Measurements from ENCODE around the gene TICRR. TPM values are rescaled to one million over a fixed set of nuclear protein-coding genes. Genes with fewer than 3 reads are reported as not detected.

The TICRR gene
- total RNA-seq, 4 donors from 2014 or later, result not detected

DNA sequence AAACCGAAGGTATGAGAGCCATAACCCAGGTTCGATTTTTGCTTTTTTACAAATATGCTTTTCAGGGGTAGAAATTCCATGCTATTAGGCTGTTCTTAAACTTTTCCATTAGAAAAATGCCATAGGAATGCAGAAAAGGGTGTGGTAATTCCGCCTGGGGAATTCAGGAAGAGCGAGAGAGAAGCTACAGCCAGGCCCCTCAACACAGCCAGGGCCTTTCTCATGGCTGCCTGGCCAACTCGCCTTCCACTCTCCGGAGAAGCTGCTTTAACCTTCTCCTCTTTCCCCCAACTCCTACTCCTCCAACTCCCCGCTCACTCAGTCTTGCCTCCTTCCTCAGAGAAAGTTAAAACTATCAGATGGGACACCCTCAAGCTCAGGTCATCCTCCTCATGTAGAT is 9.1 kb upstream of the TICRR start:
- in situ Hi-C loops (cut with MboI; ENCODE audit: low sequenced_read_pairs in 4 of 4), result no loop called here
- no peak for DNase-seq
- Histone ChIP-seq H3K4me3 (no peak overlapping the region), H3K27ac (no peak overlapping the region), H3K27me3 (no peaks in the 10 kb centered on the region), H3K9me3 (no peaks in the 10 kb centered on the region), H3K4me1 (no peaks in the 10 kb centered on the region), H3K36me3 (no peaks in the 10 kb centered on the region)
- intact Hi-C loops (cut with DNase I; ENCODE audit: low total_unique reads), result no loop called here
- ATAC-seq, result no peak
- TF ChIP-seq, protein P1, sequence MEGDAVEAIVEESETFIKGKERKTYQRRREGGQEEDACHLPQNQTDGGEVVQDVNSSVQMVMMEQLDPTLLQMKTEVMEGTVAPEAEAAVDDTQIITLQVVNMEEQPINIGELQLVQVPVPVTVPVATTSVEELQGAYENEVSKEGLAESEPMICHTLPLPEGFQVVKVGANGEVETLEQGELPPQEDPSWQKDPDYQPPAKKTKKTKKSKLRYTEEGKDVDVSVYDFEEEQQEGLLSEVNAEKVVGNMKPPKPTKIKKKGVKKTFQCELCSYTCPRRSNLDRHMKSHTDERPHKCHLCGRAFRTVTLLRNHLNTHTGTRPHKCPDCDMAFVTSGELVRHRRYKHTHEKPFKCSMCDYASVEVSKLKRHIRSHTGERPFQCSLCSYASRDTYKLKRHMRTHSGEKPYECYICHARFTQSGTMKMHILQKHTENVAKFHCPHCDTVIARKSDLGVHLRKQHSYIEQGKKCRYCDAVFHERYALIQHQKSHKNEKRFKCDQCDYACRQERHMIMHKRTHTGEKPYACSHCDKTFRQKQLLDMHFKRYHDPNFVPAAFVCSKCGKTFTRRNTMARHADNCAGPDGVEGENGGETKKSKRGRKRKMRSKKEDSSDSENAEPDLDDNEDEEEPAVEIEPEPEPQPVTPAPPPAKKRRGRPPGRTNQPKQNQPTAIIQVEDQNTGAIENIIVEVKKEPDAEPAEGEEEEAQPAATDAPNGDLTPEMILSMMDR (IDR thresholded peaks at IDR 0.05 in 4 of 5, conservative IDR thresholded peaks at IDR 0.05 in 1 of 5), result no peak
- no peak for TF ChIP-seq POLR2A (IDR thresholded peaks at IDR 0.05)

DNA sequence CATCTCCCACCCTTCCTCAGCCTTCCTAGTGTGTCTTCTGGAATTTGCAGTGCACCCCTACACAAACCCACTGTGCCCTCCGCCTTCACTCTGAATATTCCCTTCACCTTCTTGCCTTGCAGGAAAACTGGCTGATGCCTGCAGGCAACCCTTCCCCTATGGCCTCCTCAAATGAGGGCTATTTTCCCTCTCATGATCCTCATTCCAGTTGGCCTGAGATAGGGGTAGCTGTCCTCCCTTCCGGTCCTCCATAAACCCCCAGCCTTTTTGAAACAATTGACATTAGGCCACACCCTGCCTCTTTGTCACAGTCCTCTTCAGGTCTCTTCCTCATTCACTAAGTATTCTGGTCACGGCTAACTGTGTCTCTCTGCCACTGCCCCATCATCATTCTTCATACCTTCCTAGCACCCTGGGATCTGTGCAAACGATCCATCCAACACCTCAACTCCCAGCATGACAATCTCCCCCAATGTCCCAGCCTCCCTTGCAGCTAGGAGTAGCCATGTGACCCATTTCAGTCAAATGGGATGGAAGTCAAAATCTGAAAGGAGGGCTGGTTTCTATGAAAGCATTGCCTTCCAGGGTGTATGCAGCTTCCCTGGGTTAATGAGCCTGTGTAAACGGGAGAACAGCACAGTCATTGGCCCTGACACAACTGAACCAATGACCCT is 8.5 kb upstream of the TICRR start:
- intact Hi-C loops (cut with DNase I; ENCODE audit: low total_unique reads) (no loop called here), in situ Hi-C loops (cut with MboI; ENCODE audit: low sequenced_read_pairs in 4 of 4) (no loop called here)
- Histone ChIP-seq H3K4me3 (no peak overlapping the region), H3K9me3 (no peaks in the 10 kb centered on the region), H3K27me3 (no peaks in the 10 kb centered on the region), H3K4me1 (no peaks in the 10 kb centered on the region), H3K27ac (no peak overlapping the region), H3K36me3 (no peaks in the 10 kb centered on the region)
- no peak for DNase-seq
- no peak for ATAC-seq
- TF ChIP-seq, protein P1 (IDR thresholded peaks at IDR 0.05 in 4 of 5, conservative IDR thresholded peaks at IDR 0.05 in 1 of 5), result no peak
- no peak for TF ChIP-seq POLR2A (IDR thresholded peaks at IDR 0.05)

- TF ChIP-seq POLR2A (IDR thresholded peaks at IDR 0.05), result no peak
- TF ChIP-seq, protein P1 (IDR thresholded peaks at IDR 0.05 in 4 of 5, conservative IDR thresholded peaks at IDR 0.05 in 1 of 5), result no peak
- intact Hi-C loops (cut with DNase I; ENCODE audit: low total_unique reads) (no loop called here), in situ Hi-C loops (cut with MboI; ENCODE audit: low sequenced_read_pairs in 4 of 4) (no loop called here)
- Histone ChIP-seq H3K27me3 (no peaks in the 10 kb centered on the region), H3K36me3 (no peaks in the 10 kb centered on the region), H3K4me1 (no peaks in the 10 kb centered on the region), H3K9me3 (no peaks in the 10 kb centered on the region), H3K27ac (no peak overlapping the region), H3K4me3 (no peak overlapping the region)
- ATAC-seq (no peak), DNase-seq (no peak)
Observed at GRCh38 chr15:89569090-89569745, 6.1 kb upstream of the TICRR start.

DNA sequence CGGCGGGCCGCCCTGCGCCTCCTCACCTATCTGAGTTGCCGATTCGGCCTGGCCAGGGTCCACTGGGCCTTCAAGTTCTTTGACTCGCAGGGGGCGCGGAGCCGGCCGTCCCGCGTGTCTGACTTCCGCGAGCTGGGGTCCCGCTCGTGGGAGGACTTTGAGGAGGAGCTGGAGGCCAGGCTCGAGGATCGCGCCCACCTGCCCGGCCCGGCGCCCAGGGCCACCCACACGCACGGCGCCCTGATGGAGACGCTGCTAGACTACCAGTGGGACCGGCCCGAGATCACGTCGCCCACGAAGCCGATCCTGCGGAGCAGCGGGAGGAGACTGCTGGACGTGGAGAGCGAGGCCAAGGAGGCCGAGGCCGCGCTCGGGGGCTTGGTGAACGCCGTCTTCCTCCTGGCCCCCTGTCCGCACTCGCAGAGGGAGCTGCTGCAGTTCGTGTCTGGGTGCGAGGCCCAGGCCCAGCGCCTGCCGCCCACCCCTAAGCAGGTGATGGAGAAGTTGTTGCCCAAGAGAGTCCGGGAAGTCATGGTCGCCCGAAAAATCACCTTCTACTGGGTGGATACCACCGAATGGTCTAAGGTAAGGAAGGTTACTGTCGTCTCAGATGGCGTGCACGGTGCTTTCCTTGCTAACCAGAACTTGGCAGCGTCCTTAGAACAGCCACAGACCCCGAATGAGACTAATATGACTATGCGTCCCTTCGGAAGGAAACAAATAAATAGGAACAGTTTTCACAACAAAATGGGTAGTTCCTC is 567 bp downstream of the TICRR start:
- Histone ChIP-seq H3K4me3 (peak overlapping the region; percentile 64 to 75 (median 68)), H3K36me3 (no peaks in the 10 kb centered on the region), H3K27ac (no peak overlapping the region), H3K4me1 (peaks cover 6 to 8% of the 10 kb centered on the region in 2 donors), H3K9me3 (no peaks in the 10 kb centered on the region), H3K27me3 (no peaks in the 10 kb centered on the region)
- in situ Hi-C loops (cut with MboI; ENCODE audit: low sequenced_read_pairs in 4 of 4), result no loop called here
- TF ChIP-seq, protein P1 (IDR thresholded peaks at IDR 0.05 in 4 of 5, conservative IDR thresholded peaks at IDR 0.05 in 1 of 5), result no peak
- no peak for TF ChIP-seq POLR2A (IDR thresholded peaks at IDR 0.05)
- intact Hi-C loops (cut with DNase I; ENCODE audit: low total_unique reads), result no loop called here
- DNase-seq (no peak), ATAC-seq (no peak)
